UCSD-AML1 (cell line): Measurements from ENCODE around the gene EPHA1.

ENCODE experiments used
- DNase-seq: peaks from one replicate; lab custom pipeline; 2025; ENCODE audit not compliant: unreplicated experiment; lab: John Stamatoyannopoulos, UW

EPHA1 gene

GRCh38 chr7:143408686-143409561 is at the start of gene EPHA1:
TSS of gene EPHA1 (minus strand) at chr7:143408856. CDS start at chr7:143408805, 51 bp downstream.
- no peak for DNase-seq

GRCh38 chr7:143458263-143458662 is 49.6 kb upstream of the EPHA1 start:
- no peak for DNase-seq

- DNase-seq: no peak
Observed at GRCh38 chr7:143456992-143457793, 48.5 kb upstream of the EPHA1 start.

- no peak for DNase-seq
Observed at GRCh38 chr7:143455942-143456341, 47.3 kb upstream of the EPHA1 start.

GRCh38 chr7:143455491-143455890 is 46.8 kb upstream of the EPHA1 start:
- DNase-seq: no peak

- DNase-seq: no peak
Observed at GRCh38 chr7:143454091-143454680, 45.5 kb upstream of the EPHA1 start.

GRCh38 chr7:143452495-143452894 is 43.8 kb upstream of the EPHA1 start:
- no peak for DNase-seq

GRCh38 chr7:143451746-143452145 is 43.1 kb upstream of the EPHA1 start:
- no peak for DNase-seq

GRCh38 chr7:143451122-143451521 is 42.5 kb upstream of the EPHA1 start:
- no peak for DNase-seq

GRCh38 chr7:143449793-143450192 is 41.1 kb upstream of the EPHA1 start:
- DNase-seq: no peak

- DNase-seq: no peak
Observed at GRCh38 chr7:143448429-143448828, 39.8 kb upstream of the EPHA1 start.

GRCh38 chr7:143447466-143447865 is 38.8 kb upstream of the EPHA1 start:
- DNase-seq: no peak

GRCh38 chr7:143444785-143445184 is 36.1 kb upstream of the EPHA1 start:
- no peak for DNase-seq

- no peak for DNase-seq
Observed at GRCh38 chr7:143444063-143444782, 35.6 kb upstream of the EPHA1 start.

GRCh38 chr7:143443153-143443552 is 34.5 kb upstream of the EPHA1 start, which contains the start of gene TAS2R60:
TSS of gene TAS2R60 (plus strand) at chr7:143443453. CDS start at chr7:143443453, 0 bp downstream.
- DNase-seq: no peak

GRCh38 chr7:143439866-143440265 is 31.2 kb upstream of the EPHA1 start:
- DNase-seq: no peak

GRCh38 chr7:143437578-143437977 is 28.9 kb upstream of the EPHA1 start:
- DNase-seq: no peak

GRCh38 chr7:143436325-143436946 is 27.8 kb upstream of the EPHA1 start:
- DNase-seq: no peak

GRCh38 chr7:143435266-143435665 is 26.6 kb upstream of the EPHA1 start:
- DNase-seq: no peak

GRCh38 chr7:143434660-143435059 is 26.0 kb upstream of the EPHA1 start:
- DNase-seq: no peak
